ENCODE data around the gene SYT7.
A peak's percentile ranks its signal among the peaks of the same experiment; 100 is the strongest.

GRCh38 chr11:61579676-61580270, 1.1 kb downstream of the SYT7 start:
- TF ChIP-seq CTCF (IDR thresholded peaks at IDR 0.05; ENCODE audit: low read depth, low read length) (peak; percentile 4), POLR2A (IDR thresholded peaks at IDR 0.05; ENCODE audit: extremely low read depth, insufficient read length) (no peak), MYC (IDR thresholded peaks at IDR 0.05; ENCODE audit: low read depth, low read length) (no peak)

All from NB4 (cell line).